GM18526 (cell line): Measurements from ENCODE around the gene BMPR2.

Experiments used
- POLR2A ChIP-seq: IDR thresholded peaks from 3 replicates; pipeline ENCODE4 v1.6.1; 2011; ENCODE audit not compliant: insufficient read length; ENCODE audit errors: extremely low read depth

Gene BMPR2

DNA sequence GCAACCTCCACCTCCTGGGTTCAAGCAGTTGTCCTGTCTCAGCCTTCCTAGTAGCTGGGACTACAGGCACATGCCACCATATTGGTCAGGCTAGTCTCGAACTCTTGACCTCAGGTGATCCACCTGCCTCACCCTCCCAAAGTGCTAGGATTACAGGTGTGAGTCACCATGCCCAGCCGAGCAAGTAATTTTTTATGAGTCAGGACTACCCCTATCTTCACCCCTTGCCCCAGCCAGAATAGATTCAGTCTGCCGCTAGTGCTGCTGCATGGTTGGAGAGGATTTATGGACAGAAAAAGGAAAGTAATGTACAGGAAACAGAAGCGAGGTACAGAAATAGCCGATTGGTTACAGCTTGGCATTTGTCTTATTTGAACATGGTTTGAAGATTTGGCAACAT lies 48.9 kb downstream of the BMPR2 start:
- no peak for TF ChIP-seq POLR2A

DNA sequence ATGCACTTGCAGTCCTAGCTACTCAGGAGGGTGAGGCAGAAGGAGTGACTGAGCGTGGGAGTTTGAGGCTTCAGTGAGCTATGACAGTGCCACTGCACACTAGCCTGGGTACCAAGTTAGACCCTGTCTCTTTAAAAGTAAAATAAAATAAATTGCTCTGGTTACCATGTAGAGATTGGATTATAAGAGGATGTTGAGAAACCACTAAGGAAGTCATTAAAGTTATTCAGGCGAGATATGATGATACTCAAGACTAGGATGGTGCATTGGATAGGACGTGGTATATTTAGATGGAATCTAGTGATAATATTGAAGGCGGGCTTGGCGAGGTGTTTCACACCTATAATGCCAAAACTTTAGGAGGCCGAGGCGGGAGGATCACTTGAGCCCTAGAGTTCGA lies 50.6 kb downstream of the BMPR2 start:
- no peak for TF ChIP-seq POLR2A

DNA sequence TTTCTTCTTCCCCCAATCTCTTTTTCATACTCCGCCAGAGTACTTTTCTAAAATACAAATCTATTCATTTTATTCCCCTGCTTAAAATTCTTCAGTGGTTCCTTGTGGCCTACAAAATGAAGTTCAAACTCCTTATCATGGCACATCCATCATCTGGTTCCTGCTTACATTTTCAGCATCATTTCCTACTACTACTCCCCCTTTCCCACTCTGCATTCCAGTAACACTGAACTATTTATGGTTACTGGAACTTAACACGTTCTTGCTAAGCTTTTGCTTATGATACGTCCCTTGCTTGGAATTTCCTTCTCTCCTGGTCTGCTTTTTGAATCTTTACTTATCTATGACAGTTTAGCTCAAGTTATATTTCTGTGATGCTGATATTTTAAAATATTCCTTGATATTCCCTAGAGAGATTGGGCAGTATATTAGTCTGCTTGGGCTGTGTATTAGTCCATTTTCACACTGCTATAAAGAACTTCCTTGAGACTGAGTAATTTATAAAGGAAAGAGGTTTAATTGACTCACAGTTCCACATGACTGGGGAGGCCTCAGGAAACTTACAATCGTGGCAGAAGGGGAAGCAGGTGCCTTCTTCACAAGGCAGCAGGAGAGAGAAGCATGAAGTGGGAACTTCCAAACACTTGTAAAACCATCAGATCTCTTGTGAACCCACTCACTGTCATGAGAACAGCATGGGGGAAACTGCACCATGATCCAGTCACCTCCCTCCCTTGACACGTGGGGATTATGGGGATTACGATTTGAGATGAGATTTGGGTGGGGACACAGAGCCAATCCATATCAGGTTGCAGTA lies 53.2 kb downstream of the BMPR2 start:
- TF ChIP-seq POLR2A, result no peak

DNA sequence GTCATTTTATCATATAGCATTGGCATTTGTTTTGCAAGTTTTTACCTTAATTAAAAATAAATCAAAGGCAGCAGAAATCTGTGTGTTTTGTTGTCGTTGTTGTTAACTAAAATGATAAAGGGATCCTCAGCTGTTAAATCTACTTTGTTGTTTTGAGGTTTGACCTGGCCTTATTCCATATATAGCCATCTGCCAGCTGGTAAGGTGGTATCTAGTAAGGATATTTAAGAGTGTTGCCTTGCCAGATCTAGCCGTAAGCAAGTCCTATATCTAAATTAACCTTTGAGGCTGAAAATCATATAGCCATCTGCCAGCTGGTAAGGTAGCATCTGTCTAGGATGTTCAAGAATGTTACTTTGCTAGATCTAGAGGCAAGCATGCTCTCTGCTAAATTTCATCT lies 56.6 kb downstream of the BMPR2 start:
- TF ChIP-seq POLR2A, result no peak

DNA sequence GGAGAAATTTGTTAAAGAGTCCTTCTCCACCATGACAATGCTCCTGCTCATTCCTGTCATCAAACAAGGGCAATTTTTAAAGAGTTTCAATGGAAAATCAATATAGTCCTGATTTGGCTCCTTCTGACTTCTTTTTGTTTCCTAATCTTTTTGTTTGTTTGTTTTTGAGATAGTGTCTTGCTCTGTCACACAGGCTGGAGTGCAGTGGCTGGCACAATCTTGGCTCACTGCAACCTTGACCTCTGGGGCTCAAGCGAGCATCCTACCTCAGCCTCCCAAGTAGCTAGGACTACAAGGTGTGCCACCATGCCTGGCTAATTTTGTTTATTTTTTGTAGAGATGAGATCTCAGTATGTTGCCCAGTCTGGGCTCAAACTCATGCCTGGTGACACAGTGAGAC lies 58.3 kb downstream of the BMPR2 start:
- no peak for TF ChIP-seq POLR2A

DNA sequence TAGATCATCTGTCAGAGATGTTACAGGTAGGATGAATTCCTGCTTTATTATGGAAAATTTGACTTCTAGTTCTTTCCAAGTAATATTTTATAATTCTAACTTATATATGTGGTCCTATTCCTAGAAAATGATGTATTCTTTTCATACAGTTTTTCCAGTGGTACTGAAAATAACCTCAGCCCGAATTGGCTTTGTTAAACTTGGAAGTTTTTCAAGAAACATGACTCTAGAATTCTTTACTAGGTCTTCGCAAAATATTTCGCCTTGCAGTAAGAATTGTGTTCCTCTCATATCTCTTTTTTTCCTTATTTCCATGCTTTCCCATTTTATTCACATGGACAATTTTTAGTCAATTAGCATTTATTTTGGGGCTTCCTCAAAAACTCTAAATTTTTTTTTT lies 60.5 kb downstream of the BMPR2 start:
- no peak for TF ChIP-seq POLR2A

DNA sequence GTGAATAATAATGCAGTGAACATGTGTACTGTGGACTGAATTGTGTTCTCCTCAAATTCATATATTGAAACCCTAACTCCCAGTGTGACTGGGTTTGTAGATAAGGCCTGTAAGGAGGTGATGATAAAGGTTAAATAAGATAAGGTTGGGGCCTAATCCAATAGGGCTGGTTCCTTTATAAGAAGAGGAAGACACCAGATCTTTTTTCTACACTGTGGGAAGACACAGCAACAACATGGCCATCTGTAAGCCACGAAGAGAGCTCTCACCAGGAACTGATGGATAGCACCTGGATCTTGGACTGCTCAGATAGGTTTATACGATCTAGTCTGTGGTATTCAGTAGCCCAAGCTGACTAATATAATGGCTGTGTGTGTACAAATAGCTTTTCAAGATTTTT lies 66.8 kb downstream of the BMPR2 start:
- no peak for TF ChIP-seq POLR2A

DNA sequence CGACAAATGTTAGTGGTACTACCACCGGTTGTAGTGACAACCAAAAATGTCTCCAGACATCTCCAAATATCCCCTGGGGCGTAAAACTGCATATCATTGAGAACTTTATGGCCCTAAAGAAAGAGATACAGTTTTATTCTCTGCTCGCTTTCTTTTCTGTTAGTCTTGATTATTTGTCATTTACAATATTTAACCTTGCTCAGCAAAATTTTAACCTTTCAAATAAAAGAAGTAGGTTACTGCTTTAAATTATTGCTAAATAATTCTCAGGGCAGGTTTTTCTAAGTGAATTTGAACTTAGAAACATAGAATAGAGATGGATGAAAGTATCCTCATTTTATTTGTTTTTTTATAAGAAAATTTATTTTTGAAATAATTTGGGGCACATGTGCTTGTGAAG lies 67.9 kb downstream of the BMPR2 start:
- TF ChIP-seq POLR2A, result no peak

DNA sequence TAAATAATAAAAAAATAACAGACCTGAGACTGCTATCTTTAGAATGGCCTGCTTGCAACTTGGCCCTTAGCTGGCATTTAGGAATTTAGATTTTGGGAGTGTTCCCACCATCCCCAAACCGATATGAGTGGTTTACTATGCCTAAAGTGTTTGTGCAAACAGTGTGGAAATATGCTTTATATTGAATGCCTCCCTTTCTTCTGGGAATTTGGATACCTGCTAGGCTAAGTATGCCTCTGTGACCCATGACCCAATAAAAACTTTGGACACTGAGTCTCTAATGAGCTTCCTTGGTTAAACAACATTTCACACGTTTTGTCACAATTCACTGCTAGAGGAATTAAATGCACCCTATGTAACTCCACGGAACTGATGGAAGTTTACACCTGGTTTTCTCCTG lies 73.2 kb downstream of the BMPR2 start:
- no peak for TF ChIP-seq POLR2A

DNA sequence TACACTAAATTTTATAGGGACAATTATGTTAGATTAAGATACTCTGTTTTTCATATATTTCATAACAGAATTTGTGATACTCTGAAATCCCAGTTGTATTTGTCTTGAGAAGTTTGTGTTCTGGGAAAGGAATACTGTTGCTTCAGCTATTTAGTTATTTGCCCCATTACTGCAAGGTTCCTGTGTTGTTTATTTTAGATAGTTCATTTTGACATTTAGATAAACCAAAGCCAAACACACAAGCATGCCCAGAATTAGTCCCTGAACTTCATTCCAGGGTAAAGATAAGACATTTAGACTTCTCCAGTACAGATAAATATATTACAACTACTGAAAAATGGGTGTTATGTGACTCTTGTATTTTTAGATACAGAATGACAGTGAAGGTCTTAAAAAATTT lies 74.7 kb downstream of the BMPR2 start:
- no peak for TF ChIP-seq POLR2A

DNA sequence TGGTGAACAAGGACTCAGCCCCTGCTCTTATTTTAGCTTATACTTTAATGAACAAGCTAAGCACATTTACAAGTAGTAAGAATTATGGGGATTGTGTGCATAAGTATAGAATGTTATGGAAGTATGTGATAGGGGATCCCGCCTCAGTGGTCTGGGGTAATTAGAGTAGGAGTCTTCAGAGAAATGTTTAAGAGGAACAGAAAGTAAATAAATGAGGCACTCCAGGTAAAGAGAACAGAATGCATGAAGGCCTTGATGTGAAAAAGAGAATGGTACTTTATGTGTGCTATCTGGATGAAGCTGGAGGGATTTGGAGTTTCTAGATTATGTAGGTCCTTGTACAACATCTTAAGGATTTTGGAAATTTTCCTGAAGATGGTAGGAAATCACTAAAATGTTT lies 76.6 kb downstream of the BMPR2 start:
- TF ChIP-seq POLR2A, result no peak

DNA sequence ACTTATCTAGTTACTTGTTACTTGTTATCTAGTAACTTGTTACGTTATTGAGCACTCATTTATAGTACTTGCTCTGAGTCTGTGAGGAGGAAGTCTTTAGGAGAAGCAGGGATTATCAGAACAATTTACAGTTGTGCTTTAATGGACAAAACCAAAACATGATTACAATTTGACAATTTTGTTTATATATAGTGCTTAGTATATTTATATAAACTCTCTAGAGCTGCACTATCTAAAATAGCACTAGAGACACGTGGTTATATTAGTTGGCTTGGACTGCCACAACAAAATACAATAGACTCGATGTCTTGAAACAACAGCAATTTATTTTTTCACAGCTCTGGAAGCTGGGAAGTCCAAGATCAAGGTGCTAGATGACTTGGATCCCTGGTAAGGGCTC lies 78.4 kb downstream of the BMPR2 start:
- no peak for TF ChIP-seq POLR2A

DNA sequence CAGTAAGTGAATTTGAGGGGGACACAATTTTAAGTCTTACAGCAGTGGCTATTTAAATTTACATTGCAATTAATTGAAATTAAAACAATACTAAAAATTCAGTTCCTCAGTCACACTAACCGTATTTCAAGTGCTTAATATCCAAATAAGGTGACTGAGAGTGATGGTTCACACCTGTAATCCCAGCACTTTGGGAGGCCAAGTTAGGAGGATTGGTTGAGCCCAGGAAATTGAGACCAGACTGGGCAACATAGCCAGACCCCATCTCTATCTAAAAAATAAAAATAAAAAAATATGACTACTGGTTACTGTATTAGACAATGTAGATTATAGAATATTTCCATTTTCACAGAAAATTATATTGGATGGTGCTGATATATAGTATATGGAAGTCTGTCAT lies 79.0 kb downstream of the BMPR2 start:
- no peak for TF ChIP-seq POLR2A

DNA sequence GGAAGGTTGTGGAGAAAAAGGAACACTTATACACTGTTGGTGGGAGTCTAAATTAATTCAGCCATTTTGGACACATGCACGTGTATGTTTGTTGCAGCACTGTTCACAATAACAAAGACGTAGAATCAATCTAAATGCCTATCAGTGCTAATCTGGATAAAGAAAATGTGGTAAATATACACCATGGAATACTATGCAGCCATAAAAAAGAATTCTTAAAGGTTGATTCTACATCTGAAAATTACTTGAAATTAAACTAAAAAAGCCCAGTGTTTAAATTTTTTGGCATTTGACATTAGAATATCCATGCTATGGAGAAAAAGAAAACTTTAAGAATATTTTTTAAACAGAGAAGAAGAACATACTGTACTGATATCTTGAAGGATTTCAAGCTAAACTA lies 84.0 kb downstream of the BMPR2 start:
- TF ChIP-seq POLR2A, result no peak

DNA sequence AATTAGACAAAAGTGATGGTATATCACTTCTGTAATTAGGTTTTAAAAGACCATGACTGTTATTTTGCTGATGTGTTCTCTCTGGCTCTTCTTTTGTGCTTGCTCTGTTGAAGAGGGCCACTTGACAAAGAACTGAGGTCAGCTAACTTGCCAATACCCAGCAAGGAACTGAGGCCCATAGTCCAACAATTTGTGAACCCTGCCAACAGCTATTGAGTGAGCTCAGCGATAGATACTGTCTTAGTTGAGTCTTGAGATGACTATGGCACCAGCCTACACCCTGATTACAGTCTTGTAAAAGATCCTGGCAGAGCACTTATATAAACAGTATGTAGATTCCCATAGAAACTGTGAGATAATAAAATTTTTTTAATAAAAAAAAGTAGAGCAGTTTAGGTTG lies 103.0 kb downstream of the BMPR2 start:
- no peak for TF ChIP-seq POLR2A

DNA sequence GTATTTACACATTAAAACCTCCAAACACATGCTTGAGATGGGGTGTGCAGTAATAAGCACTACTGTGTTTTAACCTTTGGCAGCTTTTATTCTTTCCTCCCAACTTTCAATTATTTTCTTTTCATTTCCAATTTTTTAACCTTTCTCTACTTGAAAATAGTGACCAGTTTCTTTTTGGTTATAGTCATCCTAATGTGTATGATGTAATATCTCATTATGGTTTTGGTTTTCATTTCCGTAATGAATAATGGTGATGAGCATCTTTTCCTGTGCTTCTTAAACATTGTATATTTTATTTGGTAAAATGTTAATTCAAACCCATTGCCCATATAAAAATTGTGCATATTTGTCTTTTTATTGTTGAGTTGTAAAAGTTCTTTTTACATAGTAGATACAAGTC lies 103.5 kb downstream of the BMPR2 start:
- TF ChIP-seq POLR2A, result no peak

DNA sequence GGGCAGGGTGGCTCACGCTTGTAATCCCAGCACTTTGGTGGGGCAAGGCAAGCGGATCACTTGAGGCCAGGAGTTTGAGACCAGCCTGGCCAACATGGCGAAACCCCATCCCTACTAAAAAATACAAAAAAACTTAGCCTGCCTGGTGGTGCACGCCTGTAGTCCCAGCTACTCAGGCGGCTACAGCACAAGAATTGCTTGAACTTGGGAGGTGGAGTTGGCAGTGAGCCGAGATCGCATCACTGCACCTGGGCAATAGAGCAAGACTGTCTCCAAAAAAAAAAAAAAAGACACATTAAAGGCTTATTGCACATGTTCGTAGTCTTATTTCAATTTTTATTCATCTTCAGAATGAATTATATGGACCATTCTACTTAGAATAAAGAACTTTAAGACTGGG lies 110.2 kb downstream of the BMPR2 start:
- TF ChIP-seq POLR2A, result no peak
